WTC11 (cell line): ENCODE data around the gene TP53BP2. TPM values are rescaled to one million over a fixed set of nuclear protein-coding genes. Genes with fewer than 3 reads are reported as not detected.
A peak's percentile ranks its signal among the peaks of the same experiment; 100 is the strongest.

Experiments used
- ATAC-seq: fragments of 200-7000 bp; cut with Tn5 transposase; 2 replicates; pipeline ENCODE4 v1.10.0; 2021; ENCODE audit warnings: mild to moderate bottlenecking, moderate library complexity
- CTCF ChIA-PET: fragments of 300-600 bp; sonication (Branson Sonifier 250); formaldehyde crosslinking; loops from one replicate; lab custom pipeline; 2021; ENCODE audit warnings: antibody characterized with exemption; lab: Charles Lee
- POLR2A ChIA-PET: fragments of 350-600 bp; sonication (Branson Sonifier 250); formaldehyde crosslinking; loops from one replicate; lab custom pipeline; 2021; ENCODE audit warnings: antibody characterized with exemption; lab: Charles Lee
- DNase-seq: peaks from one replicate; pipeline ENCODE4 v3.0.0; 2021; ENCODE audit warnings: low spot score
- H3K27ac Mint-ChIP-seq: 2 replicates; pipeline ENCODE4 v1.8.0; 2021; ENCODE audit warnings: mixed read lengths
- H3K27me3 Mint-ChIP-seq: 2 replicates; pipeline ENCODE4 v1.8.0; 2021; ENCODE audit warnings: low read depth, mild to moderate bottlenecking, moderate library complexity, mixed read lengths
- H3K36me3 Mint-ChIP-seq: 2 replicates; pipeline ENCODE4 v1.8.0; 2021; ENCODE audit warnings: mixed read lengths
- H3K4me1 Mint-ChIP-seq: 2 replicates; pipeline ENCODE4 v1.8.0; 2022; ENCODE audit warnings: mixed read lengths
- H3K4me3 Mint-ChIP-seq: 2 replicates; pipeline ENCODE4 v1.8.0; 2021; ENCODE audit warnings: mild to moderate bottlenecking, moderate library complexity, mixed read lengths
- H3K9me3 Mint-ChIP-seq: 2 replicates; pipeline ENCODE4 v1.8.0; 2021; ENCODE audit warnings: mixed read lengths
- ATF1 ChIP-seq: sonication (generic); formaldehyde crosslinking; IDR thresholded peaks from 2 replicates; pipeline ENCODE4 v1.8.1; 2023; ENCODE audit warnings: mild to moderate bottlenecking, moderate library complexity, missing genetic modification reagents
- JUN ChIP-seq: sonication (generic); formaldehyde crosslinking; IDR thresholded peaks from 2 replicates; pipeline ENCODE4 v1.8.0; 2023; ENCODE audit warnings: mild to moderate bottlenecking, missing genetic modification reagents
- OVOL2 ChIP-seq: fragments of 250-450 bp; sonication (Bioruptor Pico); IDR thresholded peaks from 2 replicates; pipeline ENCODE4 v1.9.0; 2021; ENCODE audit warnings: mild to moderate bottlenecking, borderline replicate concordance
- RELA ChIP-seq: sonication (generic); formaldehyde crosslinking; IDR thresholded peaks from 2 replicates; pipeline ENCODE4 v1.8.1; 2022; ENCODE audit warnings: missing genetic modification reagents, mild to moderate bottlenecking, borderline replicate concordance
- SOX15 ChIP-seq: fragments of 250-450 bp; sonication (Bioruptor Pico); IDR thresholded peaks from 2 replicates; pipeline ENCODE4 v1.9.0; 2021; ENCODE audit warnings: mild to moderate bottlenecking
- total RNA-seq: library from RNA; stranded (reverse); gene quantifications from 3 replicates; pipeline ENCODE4 v1.2.3, GENCODE V29; 2021
- TF ChIP-seq, protein P1 (sequence below): sonication (generic); formaldehyde crosslinking; IDR thresholded peaks from 2 replicates; pipeline ENCODE4 v1.8.1; 2023; ENCODE audit warnings: mild to moderate bottlenecking, missing genetic modification reagents
- TF ChIP-seq, protein P2 (sequence below): sonication (generic); formaldehyde crosslinking; IDR thresholded peaks from 2 replicates; pipeline ENCODE4 v1.8.0; 2023; ENCODE audit warnings: missing genetic modification reagents, mild to moderate bottlenecking, borderline replicate concordance
- TF ChIP-seq, protein P3 (sequence below): sonication (generic); formaldehyde crosslinking; IDR thresholded peaks from 2 replicates; pipeline ENCODE4 v1.8.1; 2022; ENCODE audit warnings: low read depth, missing genetic modification reagents, borderline replicate concordance
- TF ChIP-seq, protein P4 (sequence below): sonication (generic); formaldehyde crosslinking; IDR thresholded peaks from 2 replicates; pipeline ENCODE4 v1.8.1; 2022; ENCODE audit warnings: low read depth, mild to moderate bottlenecking, moderate library complexity, missing genetic modification reagents, borderline replicate concordance
- TF ChIP-seq, protein P5 (sequence below): fragments of 250-450 bp; sonication (Bioruptor Pico); IDR thresholded peaks from 2 replicates; pipeline ENCODE4 v1.9.0; 2021; ENCODE audit warnings: moderate library complexity, mild to moderate bottlenecking, inconsistent platforms, borderline replicate concordance
- TF ChIP-seq, protein P6 (sequence below): sonication (generic); formaldehyde crosslinking; IDR thresholded peaks from 2 replicates; pipeline ENCODE4 v1.8.0; 2022; ENCODE audit warnings: mild to moderate bottlenecking, missing genetic modification reagents
- TF ChIP-seq, protein P7 (sequence below): fragments of 200-600 bp; IDR thresholded peaks from 2 replicates; pipeline ENCODE4 v1.8.0; 2022; ENCODE audit warnings: antibody characterized with exemption
- TF ChIP-seq, protein P8 (sequence below): sonication (generic); formaldehyde crosslinking; IDR thresholded peaks from 2 replicates; pipeline ENCODE4 v1.8.1; 2022; ENCODE audit warnings: mild to moderate bottlenecking, missing genetic modification reagents, moderate library complexity, borderline replicate concordance
- TF ChIP-seq, protein P9 (sequence below): sonication (generic); formaldehyde crosslinking; IDR thresholded peaks from 2 replicates; pipeline ENCODE4 v1.8.0; 2022; ENCODE audit warnings: missing genetic modification reagents

Gene TP53BP2
- total RNA-seq, 1 experiment from 2014 or later, result 42.7 TPM

DNA sequence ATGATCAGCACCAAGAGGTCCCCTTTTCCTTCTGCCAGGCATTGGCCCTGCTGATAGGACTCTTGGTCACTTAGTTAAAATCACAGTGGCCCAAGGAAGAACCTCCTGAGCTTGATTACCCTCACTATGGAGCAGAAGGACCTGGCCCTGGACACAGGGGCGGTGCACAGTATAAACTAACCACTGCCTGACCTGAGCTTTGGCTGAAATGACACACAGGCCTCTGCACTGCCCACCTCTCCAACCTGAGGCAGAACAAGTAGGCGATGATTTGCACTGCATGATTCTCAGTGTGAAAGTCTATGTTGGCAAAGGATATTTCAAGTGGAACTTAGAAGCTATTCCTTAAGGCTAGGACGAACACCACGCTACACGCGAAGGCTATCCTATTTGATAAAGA, 84.9 kb downstream of the TP53BP2 start (continued):
- TF ChIP-seq, protein P1, sequence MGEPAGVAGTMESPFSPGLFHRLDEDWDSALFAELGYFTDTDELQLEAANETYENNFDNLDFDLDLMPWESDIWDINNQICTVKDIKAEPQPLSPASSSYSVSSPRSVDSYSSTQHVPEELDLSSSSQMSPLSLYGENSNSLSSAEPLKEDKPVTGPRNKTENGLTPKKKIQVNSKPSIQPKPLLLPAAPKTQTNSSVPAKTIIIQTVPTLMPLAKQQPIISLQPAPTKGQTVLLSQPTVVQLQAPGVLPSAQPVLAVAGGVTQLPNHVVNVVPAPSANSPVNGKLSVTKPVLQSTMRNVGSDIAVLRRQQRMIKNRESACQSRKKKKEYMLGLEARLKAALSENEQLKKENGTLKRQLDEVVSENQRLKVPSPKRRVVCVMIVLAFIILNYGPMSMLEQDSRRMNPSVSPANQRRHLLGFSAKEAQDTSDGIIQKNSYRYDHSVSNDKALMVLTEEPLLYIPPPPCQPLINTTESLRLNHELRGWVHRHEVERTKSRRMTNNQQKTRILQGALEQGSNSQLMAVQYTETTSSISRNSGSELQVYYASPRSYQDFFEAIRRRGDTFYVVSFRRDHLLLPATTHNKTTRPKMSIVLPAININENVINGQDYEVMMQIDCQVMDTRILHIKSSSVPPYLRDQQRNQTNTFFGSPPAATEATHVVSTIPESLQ, result no peak
- TF ChIP-seq, protein P2, sequence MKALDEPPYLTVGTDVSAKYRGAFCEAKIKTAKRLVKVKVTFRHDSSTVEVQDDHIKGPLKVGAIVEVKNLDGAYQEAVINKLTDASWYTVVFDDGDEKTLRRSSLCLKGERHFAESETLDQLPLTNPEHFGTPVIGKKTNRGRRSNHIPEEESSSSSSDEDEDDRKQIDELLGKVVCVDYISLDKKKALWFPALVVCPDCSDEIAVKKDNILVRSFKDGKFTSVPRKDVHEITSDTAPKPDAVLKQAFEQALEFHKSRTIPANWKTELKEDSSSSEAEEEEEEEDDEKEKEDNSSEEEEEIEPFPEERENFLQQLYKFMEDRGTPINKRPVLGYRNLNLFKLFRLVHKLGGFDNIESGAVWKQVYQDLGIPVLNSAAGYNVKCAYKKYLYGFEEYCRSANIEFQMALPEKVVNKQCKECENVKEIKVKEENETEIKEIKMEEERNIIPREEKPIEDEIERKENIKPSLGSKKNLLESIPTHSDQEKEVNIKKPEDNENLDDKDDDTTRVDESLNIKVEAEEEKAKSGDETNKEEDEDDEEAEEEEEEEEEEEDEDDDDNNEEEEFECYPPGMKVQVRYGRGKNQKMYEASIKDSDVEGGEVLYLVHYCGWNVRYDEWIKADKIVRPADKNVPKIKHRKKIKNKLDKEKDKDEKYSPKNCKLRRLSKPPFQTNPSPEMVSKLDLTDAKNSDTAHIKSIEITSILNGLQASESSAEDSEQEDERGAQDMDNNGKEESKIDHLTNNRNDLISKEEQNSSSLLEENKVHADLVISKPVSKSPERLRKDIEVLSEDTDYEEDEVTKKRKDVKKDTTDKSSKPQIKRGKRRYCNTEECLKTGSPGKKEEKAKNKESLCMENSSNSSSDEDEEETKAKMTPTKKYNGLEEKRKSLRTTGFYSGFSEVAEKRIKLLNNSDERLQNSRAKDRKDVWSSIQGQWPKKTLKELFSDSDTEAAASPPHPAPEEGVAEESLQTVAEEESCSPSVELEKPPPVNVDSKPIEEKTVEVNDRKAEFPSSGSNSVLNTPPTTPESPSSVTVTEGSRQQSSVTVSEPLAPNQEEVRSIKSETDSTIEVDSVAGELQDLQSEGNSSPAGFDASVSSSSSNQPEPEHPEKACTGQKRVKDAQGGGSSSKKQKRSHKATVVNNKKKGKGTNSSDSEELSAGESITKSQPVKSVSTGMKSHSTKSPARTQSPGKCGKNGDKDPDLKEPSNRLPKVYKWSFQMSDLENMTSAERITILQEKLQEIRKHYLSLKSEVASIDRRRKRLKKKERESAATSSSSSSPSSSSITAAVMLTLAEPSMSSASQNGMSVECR (CRISPR knock-in tag), result no peak
- TF ChIP-seq JUN (no peak), OVOL2 (no peak)
- TF ChIP-seq, protein P3, sequence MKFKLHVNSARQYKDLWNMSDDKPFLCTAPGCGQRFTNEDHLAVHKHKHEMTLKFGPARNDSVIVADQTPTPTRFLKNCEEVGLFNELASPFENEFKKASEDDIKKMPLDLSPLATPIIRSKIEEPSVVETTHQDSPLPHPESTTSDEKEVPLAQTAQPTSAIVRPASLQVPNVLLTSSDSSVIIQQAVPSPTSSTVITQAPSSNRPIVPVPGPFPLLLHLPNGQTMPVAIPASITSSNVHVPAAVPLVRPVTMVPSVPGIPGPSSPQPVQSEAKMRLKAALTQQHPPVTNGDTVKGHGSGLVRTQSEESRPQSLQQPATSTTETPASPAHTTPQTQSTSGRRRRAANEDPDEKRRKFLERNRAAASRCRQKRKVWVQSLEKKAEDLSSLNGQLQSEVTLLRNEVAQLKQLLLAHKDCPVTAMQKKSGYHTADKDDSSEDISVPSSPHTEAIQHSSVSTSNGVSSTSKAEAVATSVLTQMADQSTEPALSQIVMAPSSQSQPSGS (CRISPR knock-in tag), result no peak

DNA sequence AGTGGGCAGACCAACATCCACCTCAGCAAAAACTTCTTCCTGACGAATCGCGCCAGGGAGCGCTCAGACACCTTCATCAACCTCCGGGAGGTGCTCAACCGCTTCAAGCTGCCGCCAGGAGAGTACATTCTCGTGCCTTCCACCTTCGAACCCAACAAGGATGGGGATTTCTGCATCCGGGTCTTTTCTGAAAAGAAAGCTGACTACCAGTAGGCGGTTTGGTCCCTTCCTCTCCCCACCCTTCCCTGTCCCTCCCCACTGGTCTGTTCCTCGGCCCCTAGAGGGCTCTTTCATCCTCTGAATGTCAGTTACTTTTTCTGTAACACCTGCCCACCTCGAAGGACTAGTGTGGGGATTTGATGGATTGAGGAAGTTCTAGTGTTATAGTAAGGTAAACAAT, 86.5 kb downstream of the TP53BP2 start:
- no peaks in the 10 kb centered on the region for H3K36me3 Mint-ChIP-seq
- no peaks in the 10 kb centered on the region for H3K9me3 Mint-ChIP-seq
- H3K27me3 Mint-ChIP-seq, result no peaks in the 10 kb centered on the region
- ATAC-seq, result peak; percentile 90
- no peak overlapping the region for H3K4me3 Mint-ChIP-seq
- ChIA-PET POLR2A (no interaction called here), CTCF (interaction anchor here (0.8 to 2.1 kb wide), 8 partner anchors 10 to 61 kb away, joined by 3 to 10 read pairs (median 4); no protein-coding TSS in a partner anchor)
- peaks cover 9% of the 10 kb centered on the region for H3K4me1 Mint-ChIP-seq
- H3K27ac Mint-ChIP-seq, result peak overlapping the region; percentile 67; the same call in 1 of the 2 replicates
- peak; percentile 38 for DNase-seq
- TF ChIP-seq, protein P4, sequence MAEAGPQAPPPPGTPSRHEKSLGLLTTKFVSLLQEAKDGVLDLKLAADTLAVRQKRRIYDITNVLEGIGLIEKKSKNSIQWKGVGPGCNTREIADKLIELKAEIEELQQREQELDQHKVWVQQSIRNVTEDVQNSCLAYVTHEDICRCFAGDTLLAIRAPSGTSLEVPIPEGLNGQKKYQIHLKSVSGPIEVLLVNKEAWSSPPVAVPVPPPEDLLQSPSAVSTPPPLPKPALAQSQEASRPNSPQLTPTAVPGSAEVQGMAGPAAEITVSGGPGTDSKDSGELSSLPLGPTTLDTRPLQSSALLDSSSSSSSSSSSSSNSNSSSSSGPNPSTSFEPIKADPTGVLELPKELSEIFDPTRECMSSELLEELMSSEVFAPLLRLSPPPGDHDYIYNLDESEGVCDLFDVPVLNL (CRISPR knock-in tag), result no peak
- TF ChIP-seq SOX15 (no peak), RELA (CRISPR knock-in tag) (no peak), ATF1 (CRISPR knock-in tag) (no peak)
- TF ChIP-seq, protein P5, sequence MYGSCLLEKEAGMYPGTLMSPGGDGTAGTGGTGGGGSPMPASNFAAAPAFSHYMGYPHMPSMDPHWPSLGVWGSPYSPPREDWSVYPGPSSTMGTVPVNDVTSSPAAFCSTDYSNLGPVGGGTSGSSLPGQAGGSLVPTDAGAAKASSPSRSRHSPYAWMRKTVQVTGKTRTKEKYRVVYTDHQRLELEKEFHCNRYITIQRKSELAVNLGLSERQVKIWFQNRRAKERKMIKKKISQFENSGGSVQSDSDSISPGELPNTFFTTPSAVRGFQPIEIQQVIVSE (CRISPR knock-in tag), result no peak
- TF ChIP-seq, protein P6, sequence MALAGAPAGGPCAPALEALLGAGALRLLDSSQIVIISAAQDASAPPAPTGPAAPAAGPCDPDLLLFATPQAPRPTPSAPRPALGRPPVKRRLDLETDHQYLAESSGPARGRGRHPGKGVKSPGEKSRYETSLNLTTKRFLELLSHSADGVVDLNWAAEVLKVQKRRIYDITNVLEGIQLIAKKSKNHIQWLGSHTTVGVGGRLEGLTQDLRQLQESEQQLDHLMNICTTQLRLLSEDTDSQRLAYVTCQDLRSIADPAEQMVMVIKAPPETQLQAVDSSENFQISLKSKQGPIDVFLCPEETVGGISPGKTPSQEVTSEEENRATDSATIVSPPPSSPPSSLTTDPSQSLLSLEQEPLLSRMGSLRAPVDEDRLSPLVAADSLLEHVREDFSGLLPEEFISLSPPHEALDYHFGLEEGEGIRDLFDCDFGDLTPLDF (CRISPR knock-in tag), result no peak
- TF ChIP-seq, protein P7, sequence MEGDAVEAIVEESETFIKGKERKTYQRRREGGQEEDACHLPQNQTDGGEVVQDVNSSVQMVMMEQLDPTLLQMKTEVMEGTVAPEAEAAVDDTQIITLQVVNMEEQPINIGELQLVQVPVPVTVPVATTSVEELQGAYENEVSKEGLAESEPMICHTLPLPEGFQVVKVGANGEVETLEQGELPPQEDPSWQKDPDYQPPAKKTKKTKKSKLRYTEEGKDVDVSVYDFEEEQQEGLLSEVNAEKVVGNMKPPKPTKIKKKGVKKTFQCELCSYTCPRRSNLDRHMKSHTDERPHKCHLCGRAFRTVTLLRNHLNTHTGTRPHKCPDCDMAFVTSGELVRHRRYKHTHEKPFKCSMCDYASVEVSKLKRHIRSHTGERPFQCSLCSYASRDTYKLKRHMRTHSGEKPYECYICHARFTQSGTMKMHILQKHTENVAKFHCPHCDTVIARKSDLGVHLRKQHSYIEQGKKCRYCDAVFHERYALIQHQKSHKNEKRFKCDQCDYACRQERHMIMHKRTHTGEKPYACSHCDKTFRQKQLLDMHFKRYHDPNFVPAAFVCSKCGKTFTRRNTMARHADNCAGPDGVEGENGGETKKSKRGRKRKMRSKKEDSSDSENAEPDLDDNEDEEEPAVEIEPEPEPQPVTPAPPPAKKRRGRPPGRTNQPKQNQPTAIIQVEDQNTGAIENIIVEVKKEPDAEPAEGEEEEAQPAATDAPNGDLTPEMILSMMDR, result no peak
- TF ChIP-seq, protein P3 (CRISPR knock-in tag), result no peak
- TF ChIP-seq, protein P8, sequence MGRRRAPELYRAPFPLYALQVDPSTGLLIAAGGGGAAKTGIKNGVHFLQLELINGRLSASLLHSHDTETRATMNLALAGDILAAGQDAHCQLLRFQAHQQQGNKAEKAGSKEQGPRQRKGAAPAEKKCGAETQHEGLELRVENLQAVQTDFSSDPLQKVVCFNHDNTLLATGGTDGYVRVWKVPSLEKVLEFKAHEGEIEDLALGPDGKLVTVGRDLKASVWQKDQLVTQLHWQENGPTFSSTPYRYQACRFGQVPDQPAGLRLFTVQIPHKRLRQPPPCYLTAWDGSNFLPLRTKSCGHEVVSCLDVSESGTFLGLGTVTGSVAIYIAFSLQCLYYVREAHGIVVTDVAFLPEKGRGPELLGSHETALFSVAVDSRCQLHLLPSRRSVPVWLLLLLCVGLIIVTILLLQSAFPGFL (CRISPR knock-in tag), result no peak
- TF ChIP-seq, protein P9, sequence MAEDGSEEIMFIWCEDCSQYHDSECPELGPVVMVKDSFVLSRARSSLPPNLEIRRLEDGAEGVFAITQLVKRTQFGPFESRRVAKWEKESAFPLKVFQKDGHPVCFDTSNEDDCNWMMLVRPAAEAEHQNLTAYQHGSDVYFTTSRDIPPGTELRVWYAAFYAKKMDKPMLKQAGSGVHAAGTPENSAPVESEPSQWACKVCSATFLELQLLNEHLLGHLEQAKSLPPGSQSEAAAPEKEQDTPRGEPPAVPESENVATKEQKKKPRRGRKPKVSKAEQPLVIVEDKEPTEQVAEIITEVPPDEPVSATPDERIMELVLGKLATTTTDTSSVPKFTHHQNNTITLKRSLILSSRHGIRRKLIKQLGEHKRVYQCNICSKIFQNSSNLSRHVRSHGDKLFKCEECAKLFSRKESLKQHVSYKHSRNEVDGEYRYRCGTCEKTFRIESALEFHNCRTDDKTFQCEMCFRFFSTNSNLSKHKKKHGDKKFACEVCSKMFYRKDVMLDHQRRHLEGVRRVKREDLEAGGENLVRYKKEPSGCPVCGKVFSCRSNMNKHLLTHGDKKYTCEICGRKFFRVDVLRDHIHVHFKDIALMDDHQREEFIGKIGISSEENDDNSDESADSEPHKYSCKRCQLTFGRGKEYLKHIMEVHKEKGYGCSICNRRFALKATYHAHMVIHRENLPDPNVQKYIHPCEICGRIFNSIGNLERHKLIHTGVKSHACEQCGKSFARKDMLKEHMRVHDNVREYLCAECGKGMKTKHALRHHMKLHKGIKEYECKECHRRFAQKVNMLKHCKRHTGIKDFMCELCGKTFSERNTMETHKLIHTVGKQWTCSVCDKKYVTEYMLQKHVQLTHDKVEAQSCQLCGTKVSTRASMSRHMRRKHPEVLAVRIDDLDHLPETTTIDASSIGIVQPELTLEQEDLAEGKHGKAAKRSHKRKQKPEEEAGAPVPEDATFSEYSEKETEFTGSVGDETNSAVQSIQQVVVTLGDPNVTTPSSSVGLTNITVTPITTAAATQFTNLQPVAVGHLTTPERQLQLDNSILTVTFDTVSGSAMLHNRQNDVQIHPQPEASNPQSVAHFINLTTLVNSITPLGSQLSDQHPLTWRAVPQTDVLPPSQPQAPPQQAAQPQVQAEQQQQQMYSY, result no peak
